ENCODE results near the gene SYCP2L. TPM values are rescaled to one million over a fixed set of nuclear protein-coding genes. Genes with fewer than 3 reads are reported as not detected.

SYCP2L gene
- polyA plus RNA-seq, 1 donor from 2014 or later: 9.4 TPM

DNA sequence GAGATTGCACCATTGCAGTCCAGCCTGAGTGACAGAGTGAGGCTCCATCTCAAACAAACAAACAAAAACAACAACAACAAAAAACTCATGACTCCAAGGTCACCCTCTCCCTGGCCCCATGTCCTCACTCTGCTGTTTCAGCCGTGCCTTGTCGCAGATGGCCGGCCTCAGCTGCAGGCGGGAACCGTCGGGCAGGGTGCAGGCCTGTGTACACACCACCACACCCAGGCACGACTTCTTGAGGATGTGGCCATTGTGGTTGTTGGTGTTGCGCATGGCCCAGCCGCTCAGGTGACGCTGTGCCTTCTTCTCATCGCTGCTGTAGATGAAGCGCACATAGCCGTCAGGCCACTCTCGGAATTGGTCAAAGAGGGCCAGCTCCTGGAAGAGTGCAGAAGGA, 9.8 kb upstream of the SYCP2L start:
- Histone ChIP-seq H3K4me3 (ENCODE audit: low read length) (no peak overlapping the region), H3K27me3 (ENCODE audit: insufficient read depth, low read depth, low read length) (peaks cover 26% of the 10 kb centered on the region), H3K36me3 (ENCODE audit: insufficient read depth, low read length) (no peaks in the 10 kb centered on the region), H3K79me2 (replicated peaks; ENCODE audit: insufficient read depth, low read length) (no peaks in the 10 kb centered on the region), H3K4me2 (ENCODE audit: low read length) (no peak overlapping the region), H4K20me1 (ENCODE audit: insufficient read depth) (no peaks in the 10 kb centered on the region), H3K9me3 (ENCODE audit: low read length) (no peaks in the 10 kb centered on the region), H3F3A (ENCODE audit: insufficient read depth, low read length, poor library complexity, severe bottlenecking) (no peaks in the 10 kb centered on the region), H3K27ac (ENCODE audit: low read length) (no peak overlapping the region), H3K9me2 (ENCODE audit: insufficient read depth, low read length) (no peaks in the 10 kb centered on the region), H3K9ac (ENCODE audit: low read length) (no peak overlapping the region), H2AFZ (ENCODE audit: low read depth, low read length) (no peak overlapping the region)
- no peak for TF ChIP-seq RAD21 (conservative IDR thresholded peaks at IDR 0.05)
- no peak for TF ChIP-seq EP300 (conservative IDR thresholded peaks at IDR 0.05; ENCODE audit: poor library complexity, severe bottlenecking)
- TF ChIP-seq, protein P1, sequence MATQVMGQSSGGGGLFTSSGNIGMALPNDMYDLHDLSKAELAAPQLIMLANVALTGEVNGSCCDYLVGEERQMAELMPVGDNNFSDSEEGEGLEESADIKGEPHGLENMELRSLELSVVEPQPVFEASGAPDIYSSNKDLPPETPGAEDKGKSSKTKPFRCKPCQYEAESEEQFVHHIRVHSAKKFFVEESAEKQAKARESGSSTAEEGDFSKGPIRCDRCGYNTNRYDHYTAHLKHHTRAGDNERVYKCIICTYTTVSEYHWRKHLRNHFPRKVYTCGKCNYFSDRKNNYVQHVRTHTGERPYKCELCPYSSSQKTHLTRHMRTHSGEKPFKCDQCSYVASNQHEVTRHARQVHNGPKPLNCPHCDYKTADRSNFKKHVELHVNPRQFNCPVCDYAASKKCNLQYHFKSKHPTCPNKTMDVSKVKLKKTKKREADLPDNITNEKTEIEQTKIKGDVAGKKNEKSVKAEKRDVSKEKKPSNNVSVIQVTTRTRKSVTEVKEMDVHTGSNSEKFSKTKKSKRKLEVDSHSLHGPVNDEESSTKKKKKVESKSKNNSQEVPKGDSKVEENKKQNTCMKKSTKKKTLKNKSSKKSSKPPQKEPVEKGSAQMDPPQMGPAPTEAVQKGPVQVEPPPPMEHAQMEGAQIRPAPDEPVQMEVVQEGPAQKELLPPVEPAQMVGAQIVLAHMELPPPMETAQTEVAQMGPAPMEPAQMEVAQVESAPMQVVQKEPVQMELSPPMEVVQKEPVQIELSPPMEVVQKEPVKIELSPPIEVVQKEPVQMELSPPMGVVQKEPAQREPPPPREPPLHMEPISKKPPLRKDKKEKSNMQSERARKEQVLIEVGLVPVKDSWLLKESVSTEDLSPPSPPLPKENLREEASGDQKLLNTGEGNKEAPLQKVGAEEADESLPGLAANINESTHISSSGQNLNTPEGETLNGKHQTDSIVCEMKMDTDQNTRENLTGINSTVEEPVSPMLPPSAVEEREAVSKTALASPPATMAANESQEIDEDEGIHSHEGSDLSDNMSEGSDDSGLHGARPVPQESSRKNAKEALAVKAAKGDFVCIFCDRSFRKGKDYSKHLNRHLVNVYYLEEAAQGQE (IDR thresholded peaks at IDR 0.05; ENCODE audit: borderline replicate concordance): no peak
- TF ChIP-seq CTCF (IDR thresholded peaks at IDR 0.05; ENCODE audit: poor library complexity, severe bottlenecking): no peak

DNA sequence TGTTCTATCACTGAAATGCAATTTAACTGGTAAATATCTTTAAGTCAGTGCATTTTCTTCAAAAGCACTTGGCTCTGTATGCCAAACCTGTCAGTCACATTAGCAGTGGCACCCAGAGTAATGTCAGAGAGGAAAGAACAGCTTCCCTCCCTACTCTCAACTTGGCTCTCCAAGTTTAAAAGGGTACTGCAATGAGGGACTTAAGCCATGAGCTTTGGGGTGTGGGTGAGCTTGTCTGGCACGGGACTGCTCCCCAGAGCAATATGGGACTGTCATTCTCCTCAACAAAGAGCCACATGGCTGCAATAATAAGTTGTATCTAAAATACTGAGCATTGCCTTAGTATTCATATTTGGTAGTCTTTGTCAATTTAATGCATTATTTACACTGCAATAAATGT, 9.0 kb upstream of the SYCP2L start:
- H3K4me2 ChIP-seq (ENCODE audit: low read length): no peak overlapping the region
- H3K9me3 ChIP-seq (ENCODE audit: low read length): no peaks in the 10 kb centered on the region
- no peak overlapping the region for H3K9ac ChIP-seq (ENCODE audit: low read length)
- H4K20me1 ChIP-seq (ENCODE audit: insufficient read depth): no peaks in the 10 kb centered on the region
- H3F3A ChIP-seq (ENCODE audit: insufficient read depth, low read length, poor library complexity, severe bottlenecking): no peaks in the 10 kb centered on the region
- no peak overlapping the region for H3K27ac ChIP-seq (ENCODE audit: low read length)
- peaks cover 35% of the 10 kb centered on the region for H3K27me3 ChIP-seq (ENCODE audit: insufficient read depth, low read depth, low read length)
- H3K79me2 ChIP-seq (replicated peaks; ENCODE audit: insufficient read depth, low read length): no peaks in the 10 kb centered on the region
- H3K4me3 ChIP-seq (ENCODE audit: low read length): no peak overlapping the region
- no peaks in the 10 kb centered on the region for H3K9me2 ChIP-seq (ENCODE audit: insufficient read depth, low read length)
- H2AFZ ChIP-seq (ENCODE audit: low read depth, low read length): no peak overlapping the region
- no peaks in the 10 kb centered on the region for H3K36me3 ChIP-seq (ENCODE audit: insufficient read depth, low read length)
- TF ChIP-seq EZH2 (IDR thresholded peaks at IDR 0.05; ENCODE audit: borderline replicate concordance, insufficient read depth, low read length, poor library complexity, severe bottlenecking) (no peak), CTCF (IDR thresholded peaks at IDR 0.05; ENCODE audit: poor library complexity, severe bottlenecking) (no peak), TAF1 (IDR thresholded peaks at IDR 0.05; ENCODE audit: low read depth) (no peak)
